ENCODE results near the gene AAK1.

DNA sequence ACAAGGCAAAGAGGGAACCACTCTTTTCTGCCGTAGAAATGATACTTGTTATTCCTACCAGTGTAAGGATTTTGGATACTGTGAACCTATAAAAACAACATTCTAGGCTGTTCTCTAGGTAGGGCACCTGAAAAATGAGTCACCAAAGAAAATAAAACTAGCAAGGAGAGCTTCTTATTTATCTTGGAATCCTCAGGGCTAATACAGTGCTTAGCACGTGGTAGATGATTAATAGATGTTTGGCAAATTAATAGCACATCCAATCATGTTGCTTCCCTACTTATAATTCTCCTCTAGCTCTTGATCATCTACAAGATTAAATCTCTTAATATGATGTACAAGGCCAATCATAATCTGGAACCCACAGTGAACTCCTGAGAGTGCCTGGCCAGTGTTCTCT, 73.1 kb downstream of the AAK1 start:
- peak in 1 of 2 donors; percentile 79 for TF ChIP-seq POLR2AphosphoS5 (IDR thresholded peaks at IDR 0.05; ENCODE audit: insufficient read depth in 1 of 2, low read depth in 1 of 2)
- TF ChIP-seq CTCF (IDR thresholded peaks at IDR 0.05), result no peak
- no peak for TF ChIP-seq POLR2A (IDR thresholded peaks at IDR 0.05)
